MM.1S (cell line): ENCODE measurements around the gene PIGS.

ENCODE experiments used
- DNase-seq: peaks from one replicate; pipeline ENCODE4 v3.0.0-alpha.2; 2015
- H2AFZ ChIP-seq: fragments of 300-600 bp; sonication (generic); 2 replicates; pipeline ENCODE4 v1.6.0; 2016; ENCODE audit warnings: antibody characterized with exemption, low read length
- H3F3A ChIP-seq: fragments of 300-600 bp; sonication (generic); 2 replicates; pipeline ENCODE4 v1.6.1; 2016; ENCODE audit warnings: mild to moderate bottlenecking, antibody characterized with exemption, low read length, moderate library complexity, mixed read lengths; ENCODE audit not compliant: insufficient read depth
- H3K27ac ChIP-seq: fragments of 300-600 bp; sonication (generic); 2 replicates; pipeline ENCODE4 v1.5.1; 2016; ENCODE audit warnings: mild to moderate bottlenecking, low read length
- H3K27me3 ChIP-seq: fragments of 300-600 bp; sonication (generic); replicated peaks from 2 replicates; pipeline ENCODE4 v1.6.0; 2016; ENCODE audit warnings: low read length; ENCODE audit not compliant: insufficient read depth
- H3K36me3 ChIP-seq: fragments of 300-600 bp; sonication (generic); replicated peaks from 2 replicates; pipeline ENCODE4 v1.6.1; 2016; ENCODE audit warnings: mild to moderate bottlenecking, low read length, mixed read lengths; ENCODE audit not compliant: insufficient read depth
- H3K4me1 ChIP-seq: fragments of 300-600 bp; sonication (generic); 2 replicates; pipeline ENCODE4 v1.6.1; 2016; ENCODE audit warnings: low read length, mixed read lengths
- H3K4me2 ChIP-seq: fragments of 300-600 bp; sonication (generic); 2 replicates; pipeline ENCODE4 v1.6.0; 2016; ENCODE audit warnings: low read depth, low read length
- H3K4me3 ChIP-seq: fragments of 300-600 bp; sonication (generic); 2 replicates; pipeline ENCODE4 v1.5.1; 2016; ENCODE audit warnings: low read length, mixed read lengths
- H3K79me2 ChIP-seq: fragments of 300-600 bp; sonication (generic); 2 replicates; pipeline ENCODE4 v1.6.1; 2016; ENCODE audit warnings: mixed run types, low read length, mixed read lengths
- H3K9ac ChIP-seq: fragments of 300-600 bp; sonication (generic); 2 replicates; pipeline ENCODE4 v1.6.1; 2016; ENCODE audit warnings: low read length, mixed read lengths
- H3K9me2 ChIP-seq: fragments of 300-600 bp; sonication (generic); replicated peaks from 2 replicates; pipeline ENCODE4 v1.6.1; 2016; ENCODE audit warnings: mild to moderate bottlenecking, low read length, mixed read lengths; ENCODE audit not compliant: insufficient read depth
- H3K9me3 ChIP-seq: fragments of 300-600 bp; sonication (generic); replicated peaks from 2 replicates; pipeline ENCODE4 v1.6.1; 2016; ENCODE audit warnings: mild to moderate bottlenecking, low read length, mixed read lengths; ENCODE audit not compliant: insufficient read depth
- H4K20me1 ChIP-seq: fragments of 300-600 bp; sonication (generic); 2 replicates; pipeline ENCODE4 v1.6.1; 2016; ENCODE audit warnings: mild to moderate bottlenecking, low read length, moderate library complexity, mixed read lengths; ENCODE audit not compliant: insufficient read depth
- CTCF ChIP-seq: fragments of 300-600 bp; sonication (generic); IDR thresholded peaks from 2 replicates; pipeline ENCODE4 v1.5.1; 2016; ENCODE audit warnings: antibody characterized with exemption, low read length, mixed read lengths
- EZH2 ChIP-seq: fragments of 300-600 bp; sonication (generic); optimal IDR thresholded peaks from 2 replicates; pipeline ENCODE3; 2017; ENCODE audit warnings: low read depth, mild to moderate bottlenecking, antibody characterized with exemption, low read length, mixed read lengths
- EZH2phosphoT487 ChIP-seq: fragments of 300-600 bp; sonication (generic); IDR thresholded peaks from 2 replicates; pipeline ENCODE4 v1.6.1; 2018; ENCODE audit warnings: antibody characterized with exemption, low read length

The PIGS gene

GRCh38 chr17:28597606-28598383, 26.5 kb upstream of the PIGS start:
- Histone ChIP-seq H4K20me1 (no peaks in the 10 kb centered on the region), H3K9me3 (no peaks in the 10 kb centered on the region), H3K9ac (peak overlapping the region; percentile 82), H3F3A (peaks cover 16% of the 10 kb centered on the region), H3K79me2 (peaks cover 50% of the 10 kb centered on the region), H3K4me3 (peak overlapping the region; percentile 77), H3K27ac (peak overlapping the region; percentile 91; the same call in 1 of the 2 replicates), H3K4me1 (peaks cover 9% of the 10 kb centered on the region; the same call in 1 of the 2 replicates), H3K36me3 (no peaks in the 10 kb centered on the region; the same call in 1 of the 2 replicates), H2AFZ (peak overlapping the region; percentile 69), H3K4me2 (peak overlapping the region; percentile 77), H3K9me2 (no peaks in the 10 kb centered on the region), H3K27me3 (no peaks in the 10 kb centered on the region)
- no peak for TF ChIP-seq EZH2phosphoT487
- no peak for TF ChIP-seq CTCF
- no peak for TF ChIP-seq EZH2
- no peak for DNase-seq

GRCh38 chr17:28592260-28592659, 20.9 kb upstream of the PIGS start:
- Histone ChIP-seq H3K4me2 (no peak overlapping the region), H3K79me2 (peaks cover 72% of the 10 kb centered on the region), H3K9me2 (no peaks in the 10 kb centered on the region), H3K36me3 (peaks cover 19% of the 10 kb centered on the region), H3K4me3 (no peak overlapping the region), H3K9me3 (no peaks in the 10 kb centered on the region), H3F3A (peaks cover 4% of the 10 kb centered on the region; the same call in 1 of the 2 replicates), H3K27me3 (no peaks in the 10 kb centered on the region), H3K27ac (no peak overlapping the region), H3K9ac (no peak overlapping the region), H4K20me1 (no peaks in the 10 kb centered on the region), H2AFZ (no peak overlapping the region), H3K4me1 (peaks cover under 1% of the 10 kb centered on the region; the same call in 1 of the 2 replicates)
- TF ChIP-seq EZH2phosphoT487: no peak
- no peak for TF ChIP-seq CTCF
- no peak for TF ChIP-seq EZH2
- no peak for DNase-seq

GRCh38 chr17:28585851-28586250, 14.5 kb upstream of the PIGS start:
- Histone ChIP-seq H3K9ac (no peak overlapping the region), H3K4me3 (no peak overlapping the region), H3K4me1 (no peaks in the 10 kb centered on the region), H3K27ac (no peak overlapping the region), H3K9me3 (no peaks in the 10 kb centered on the region), H2AFZ (no peak overlapping the region), H3K79me2 (peaks cover 18% of the 10 kb centered on the region), H3K9me2 (no peaks in the 10 kb centered on the region), H3K36me3 (peaks cover 15% of the 10 kb centered on the region), H3F3A (no peaks in the 10 kb centered on the region), H4K20me1 (no peaks in the 10 kb centered on the region), H3K27me3 (no peaks in the 10 kb centered on the region), H3K4me2 (no peak overlapping the region)
- TF ChIP-seq CTCF (no peak), EZH2phosphoT487 (no peak), EZH2 (no peak)
- DNase-seq: no peak
